H9 (cell line): ENCODE results near the gene ABCA6. TPM values are rescaled to one million over a fixed set of nuclear protein-coding genes. Genes with fewer than 3 reads are reported as not detected.
A peak's percentile ranks its signal among the peaks of the same experiment; 100 is the strongest.

Experiments
- DNase-seq: peaks from one replicate; pipeline ENCODE4 v3.0.0-alpha.2; 2017
- H2AFZ ChIP-seq: one replicate; pipeline ENCODE4 v1.6.1; 2013; ENCODE audit warnings: mild to moderate bottlenecking, low read length, control low read depth, moderate library complexity
- H2AK5ac ChIP-seq: 2 replicates; pipeline ENCODE4 v1.6.1; 2013; ENCODE audit warnings: low read length, control low read depth, mixed read lengths; ENCODE audit not compliant: insufficient read length
- H2BK120ac ChIP-seq: one replicate; pipeline ENCODE4 v1.6.1; 2013; ENCODE audit warnings: low read depth, mild to moderate bottlenecking, low read length, control low read depth, inconsistent platforms; ENCODE audit not compliant: poor library complexity, severe bottlenecking
- H2BK12ac ChIP-seq: 2 replicates; pipeline ENCODE4 v1.6.1; 2013; ENCODE audit warnings: low read length, control low read depth, mixed read lengths, low read depth; ENCODE audit not compliant: insufficient read length
- H2BK15ac ChIP-seq: 2 replicates; pipeline ENCODE4 v1.6.1; 2013; ENCODE audit warnings: low read depth, low read length, control low read depth
- H2BK20ac ChIP-seq: one replicate; pipeline ENCODE4 v1.6.1; 2013; ENCODE audit warnings: low read depth, mild to moderate bottlenecking, low read length, control low read depth, inconsistent platforms; ENCODE audit not compliant: poor library complexity, severe bottlenecking
- H2BK5ac ChIP-seq: 2 replicates; pipeline ENCODE4 v1.6.1; 2013; ENCODE audit warnings: low read length, control low read depth, mixed read lengths; ENCODE audit not compliant: insufficient read length
- H3K14ac ChIP-seq: 2 replicates; pipeline ENCODE4 v1.6.1; 2013; ENCODE audit warnings: low read length, control low read depth; ENCODE audit not compliant: insufficient read depth
- H3K18ac ChIP-seq: 2 replicates; pipeline ENCODE4 v1.6.1; 2013; ENCODE audit warnings: low read depth, mild to moderate bottlenecking, mixed read lengths, low read length, control low read depth; ENCODE audit not compliant: insufficient read length
- H3K23ac ChIP-seq: 2 replicates; pipeline ENCODE4 v1.6.1; 2013; ENCODE audit warnings: low read length, control low read depth, mixed read lengths, low read depth; ENCODE audit not compliant: insufficient read length
- H3K23me2 ChIP-seq: 2 replicates; pipeline ENCODE4 v1.6.1; 2013; ENCODE audit warnings: low read depth, mild to moderate bottlenecking, mixed read lengths, low read length, control low read depth; ENCODE audit not compliant: insufficient read length, poor library complexity, severe bottlenecking
- H3K27ac ChIP-seq: 2 replicates; pipeline ENCODE4 v1.5.1; 2013; ENCODE audit warnings: low read length, control low read depth, mixed read lengths, low read depth; ENCODE audit not compliant: insufficient read length
- H3K27me3 ChIP-seq: 2 replicates; pipeline ENCODE4 v1.6.1; 2013; ENCODE audit warnings: low read length, control low read depth, inconsistent platforms; ENCODE audit not compliant: insufficient read depth
- H3K4ac ChIP-seq: 2 replicates; pipeline ENCODE4 v1.6.1; 2013; ENCODE audit warnings: low read depth, mild to moderate bottlenecking, control low read depth, inconsistent platforms, low read length, moderate library complexity
- H3K4me1 ChIP-seq: 2 replicates; pipeline ENCODE4 v1.6.1; 2013; ENCODE audit warnings: low read length, control low read depth, inconsistent platforms; ENCODE audit not compliant: insufficient read depth
- H3K4me2 ChIP-seq: 2 replicates; pipeline ENCODE4 v1.6.1; 2013; ENCODE audit warnings: low read length, control low read depth, mixed read lengths; ENCODE audit not compliant: insufficient read length, insufficient read depth
- H3K56ac ChIP-seq: 2 replicates; pipeline ENCODE4 v1.6.1; 2013; ENCODE audit warnings: low read depth, mild to moderate bottlenecking, mixed read lengths, low read length, control low read depth; ENCODE audit not compliant: insufficient read length
- H3K79me1 ChIP-seq: 2 replicates; pipeline ENCODE4 v1.6.1; 2013; ENCODE audit warnings: low read depth, mild to moderate bottlenecking, moderate library complexity, low read length, control low read depth, inconsistent platforms; ENCODE audit not compliant: insufficient read depth, poor library complexity, severe bottlenecking
- H3K79me2 ChIP-seq: 2 replicates; pipeline ENCODE4 v1.6.1; 2013; ENCODE audit warnings: low read length, control low read depth, inconsistent platforms; ENCODE audit not compliant: insufficient read depth
- H3K9ac ChIP-seq: 2 replicates; pipeline ENCODE4 v1.6.1; 2013; ENCODE audit warnings: low read length, control low read depth, mixed read lengths; ENCODE audit not compliant: insufficient read length; ENCODE audit errors: extremely low read depth
- H3K9me3 ChIP-seq: one replicate; pipeline ENCODE4 v1.6.1; 2013; ENCODE audit warnings: low read depth, low read length, inconsistent platforms; ENCODE audit not compliant: control insufficient read depth
- H3T11ph ChIP-seq: one replicate; pipeline ENCODE4 v1.6.1; 2013; ENCODE audit warnings: mild to moderate bottlenecking, low read length, control low read depth, inconsistent platforms
- H4K20me1 ChIP-seq: one replicate; pipeline ENCODE4 v1.6.1; 2013; ENCODE audit not compliant: control insufficient read depth, insufficient read length, insufficient read depth
- H4K5ac ChIP-seq: 2 replicates; pipeline ENCODE4 v1.6.1; 2013; ENCODE audit warnings: low read depth, mild to moderate bottlenecking, mixed read lengths, low read length, control low read depth; ENCODE audit not compliant: insufficient read length
- H4K8ac ChIP-seq: replicated peaks from 2 replicates; pipeline ENCODE4 v1.6.1; 2013; ENCODE audit warnings: low read length, control low read depth, mixed read lengths, low read depth; ENCODE audit not compliant: insufficient read length
- H4K91ac ChIP-seq: 2 replicates; pipeline ENCODE4 v1.6.1; 2013; ENCODE audit warnings: low read depth, mild to moderate bottlenecking, moderate library complexity, mixed read lengths, low read length, control low read depth; ENCODE audit not compliant: insufficient read length
- H3K27ac Mint-ChIP-seq, 3 experiments: 2 replicates in 2 of 3; 3 replicates in 1 of 3; pipeline ENCODE4 v1.8.0; 2020 to 2021; ENCODE audit warnings: mixed read lengths in 3 of 3, mild to moderate bottlenecking in 1 of 3, moderate library complexity in 1 of 3
- H3K27me3 Mint-ChIP-seq: 2 replicates; pipeline ENCODE4 v1.8.0; 2021; ENCODE audit warnings: low read depth, mild to moderate bottlenecking, moderate library complexity, mixed read lengths
- H3K36me3 Mint-ChIP-seq, 3 experiments: 2 replicates in 2 of 3; 3 replicates in 1 of 3; pipeline ENCODE4 v1.8.0; 2020 to 2021; ENCODE audit warnings: low read depth in 3 of 3, mixed read lengths in 3 of 3; ENCODE audit not compliant: insufficient read depth in 1 of 3
- H3K4me1 Mint-ChIP-seq, 2 experiments: 2 replicates each; pipeline ENCODE4 v1.8.0; 2020; ENCODE audit warnings: mixed read lengths in 2 of 2
- H3K4me3 Mint-ChIP-seq, 2 experiments: 2 replicates in 1 of 2; 3 replicates in 1 of 2; pipeline ENCODE4 v1.8.0; 2020 to 2021; ENCODE audit warnings: mild to moderate bottlenecking in 2 of 2, mixed read lengths in 2 of 2, moderate library complexity in 1 of 2
- H3K9me3 Mint-ChIP-seq, 2 experiments: 2 replicates in 1 of 2; 3 replicates in 1 of 2; pipeline ENCODE4 v1.8.0; 2020; ENCODE audit warnings: mild to moderate bottlenecking in 2 of 2, mixed read lengths in 2 of 2, moderate library complexity in 1 of 2
- WGBS: extraction: QIAGEN DNeasy Blood & Tissue Kit; methylation state at CpG from one replicate; pipeline ENCODE4 v1.1.7; 2013; ENCODE audit warnings: missing lambda C conversion rate, low lambda C conversion rate, mixed read lengths; ENCODE audit not compliant: insufficient read length; ENCODE audit errors: extremely low coverage; 5-methylcytosine and 5-hydroxymethylcytosine counted together
- total RNA-seq: library from RNA; stranded (reverse); gene quantifications from 2 replicates; pipeline ENCODE4 v1.2.1, GENCODE V29; 2021
- TF ChIP-seq, protein P1 (sequence below): fragments of 200-600 bp; sonication (generic); conservative IDR thresholded peaks from 3 replicates; pipeline ENCODE4 v1.8.0; 2021; ENCODE audit warnings: antibody characterized with exemption, mild to moderate bottlenecking

The ABCA6 gene
- total RNA-seq, 1 experiment from 2014 or later, result not detected

DNA sequence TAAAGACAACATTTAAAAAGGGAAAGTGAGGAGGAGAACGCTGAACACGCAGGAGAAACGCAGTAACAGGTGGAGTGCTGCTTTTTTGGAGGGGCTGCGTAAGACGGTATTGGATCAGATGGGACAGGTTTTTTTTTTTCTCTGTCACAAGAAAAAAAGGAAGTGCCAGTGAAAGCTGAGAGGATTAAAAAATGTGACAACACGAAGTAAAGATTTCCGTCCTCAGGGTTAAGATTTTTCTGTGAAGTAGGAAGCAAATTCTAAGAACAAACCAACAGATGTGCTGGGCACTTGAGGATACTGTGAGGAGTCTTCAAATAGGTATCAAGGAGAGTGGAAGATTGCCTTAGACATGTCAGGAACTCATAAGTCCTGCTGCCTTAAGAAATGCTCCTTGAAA, 75.2 kb downstream of the ABCA6 start:
- no peak overlapping the region for H3K27ac ChIP-seq
- DNase-seq, result no peak
- no peaks in the 10 kb centered on the region; the same call in 1 of the 2 replicates for H3K4me1 ChIP-seq
- Mint-ChIP-seq H3K27ac (peak overlapping the region in 1 of 3 experiments; percentile 23; a peak in 1 of 7 replicates), H3K27me3 (no peaks in the 10 kb centered on the region), H3K9me3 (no peaks in the 10 kb centered on the region), H3K36me3 (no peaks in the 10 kb centered on the region), H3K4me3 (no peak overlapping the region; a peak in 1 of 5 replicates), H3K4me1 (peaks cover 9% of the 10 kb centered on the region in 2 experiments)
- no peaks in the 10 kb centered on the region for H3K9me3 ChIP-seq
- H3K4ac ChIP-seq, result no peak overlapping the region
- WGBS, result no CpG with 5 or more reads among the region's 7 CpGs
- no peak overlapping the region for H2BK12ac ChIP-seq
- H3K9ac ChIP-seq, result no peak overlapping the region
- TF ChIP-seq, protein P1, sequence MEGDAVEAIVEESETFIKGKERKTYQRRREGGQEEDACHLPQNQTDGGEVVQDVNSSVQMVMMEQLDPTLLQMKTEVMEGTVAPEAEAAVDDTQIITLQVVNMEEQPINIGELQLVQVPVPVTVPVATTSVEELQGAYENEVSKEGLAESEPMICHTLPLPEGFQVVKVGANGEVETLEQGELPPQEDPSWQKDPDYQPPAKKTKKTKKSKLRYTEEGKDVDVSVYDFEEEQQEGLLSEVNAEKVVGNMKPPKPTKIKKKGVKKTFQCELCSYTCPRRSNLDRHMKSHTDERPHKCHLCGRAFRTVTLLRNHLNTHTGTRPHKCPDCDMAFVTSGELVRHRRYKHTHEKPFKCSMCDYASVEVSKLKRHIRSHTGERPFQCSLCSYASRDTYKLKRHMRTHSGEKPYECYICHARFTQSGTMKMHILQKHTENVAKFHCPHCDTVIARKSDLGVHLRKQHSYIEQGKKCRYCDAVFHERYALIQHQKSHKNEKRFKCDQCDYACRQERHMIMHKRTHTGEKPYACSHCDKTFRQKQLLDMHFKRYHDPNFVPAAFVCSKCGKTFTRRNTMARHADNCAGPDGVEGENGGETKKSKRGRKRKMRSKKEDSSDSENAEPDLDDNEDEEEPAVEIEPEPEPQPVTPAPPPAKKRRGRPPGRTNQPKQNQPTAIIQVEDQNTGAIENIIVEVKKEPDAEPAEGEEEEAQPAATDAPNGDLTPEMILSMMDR, result no peak
- no peak overlapping the region for H3K14ac ChIP-seq
- no peak overlapping the region for H3T11ph ChIP-seq
- H4K5ac ChIP-seq, result no peak overlapping the region
- no peak overlapping the region for H2BK5ac ChIP-seq
- H3K23me2 ChIP-seq, result no peaks in the 10 kb centered on the region
- H3K56ac ChIP-seq, result no peak overlapping the region
- no peak overlapping the region for H4K91ac ChIP-seq
- no peak overlapping the region for H2AK5ac ChIP-seq
- no peak overlapping the region for H2BK20ac ChIP-seq
- no peaks in the 10 kb centered on the region for H3K79me2 ChIP-seq
- no peak overlapping the region for H3K4me2 ChIP-seq
- no peak overlapping the region for H2BK120ac ChIP-seq
- no peak overlapping the region for H4K8ac ChIP-seq
- no peak overlapping the region for H2BK15ac ChIP-seq
- no peak overlapping the region for H3K18ac ChIP-seq
- no peaks in the 10 kb centered on the region for H4K20me1 ChIP-seq
- H2AFZ ChIP-seq, result no peak overlapping the region
- H3K27me3 ChIP-seq, result no peaks in the 10 kb centered on the region
- H3K79me1 ChIP-seq, result no peaks in the 10 kb centered on the region
- no peak overlapping the region for H3K23ac ChIP-seq
